GM12878 (cell line): Measurements from ENCODE around the gene PSMC3IP. TPM values are rescaled to one million over a fixed set of nuclear protein-coding genes. Genes with fewer than 3 reads are reported as not detected.

Source experiments
- polyA plus RNA-seq, 11 experiments: library from polyadenylated mRNA; depleted of rRNA in 4 of 11; unstranded in 6 of 11; stranded (reverse) in 5 of 11; fragments of >200 nt; fragmentation: Nextera tagmentation in 4 of 11; fragmentation: Illumina TruSeq in 1 of 11; extraction: Ambion mirVana in 4 of 11; extraction: Trizol in 1 of 11; gene quantifications; 1 replicate in 1 of 11; 2 replicates in 10 of 11; pipeline versions ENCODE4 v1.2.1 to v1.2.3, GENCODE V29; 2011 to 2016; ENCODE audit warnings: inconsistent platforms in 2 of 11, missing spikeins in 2 of 11, low read depth in 1 of 11
- total RNA-seq, 4 experiments: library from RNA; depleted of rRNA in 3 of 4; stranded (reverse); fragments of >200 nt in 3 of 4; fragmentation: Illumina TruSeq in 1 of 4; extraction: Trizol in 1 of 4; gene quantifications; 2 replicates each; pipeline versions ENCODE4 v1.2.1 to v1.2.3, GENCODE V29; 2013 to 2021

The PSMC3IP gene
- total and polyA plus RNA-seq, 10 of the 15 experiments (the other 5 are each of a cell fraction or from before 2014, with no cell fraction given), result 6.8 to 34.5 (median 17.7) TPM

Other genes starting within 250 kb of the PSMC3IP start
Only the 7 nearest of the 20 such genes appear.
- gene NAGLU, start 41.5 kb downstream of the PSMC3IP start, total RNA-seq (2014; rRNA removed), result 19.0 and 23.1 TPM in 2 replicates
- 8.2 and 8.5 TPM in 2 replicates for gene NAGLU, start 41.5 kb downstream of the PSMC3IP start, total RNA-seq (2014; rRNA removed; fragmentation: Illumina TruSeq; extraction: Trizol)
- 25.8 and 27.4 TPM in 2 replicates for gene NAGLU, start 41.5 kb downstream of the PSMC3IP start, total RNA-seq (2021)
- 4.6 and 9.3 TPM in 2 replicates for gene NAGLU, start 41.5 kb downstream of the PSMC3IP start, polyA plus RNA-seq (2011; rRNA removed)
- gene NAGLU, start 41.5 kb downstream of the PSMC3IP start, polyA plus RNA-seq (2014; fragmentation: Illumina TruSeq; extraction: Trizol), result 2.4 and 6.8 TPM in 2 replicates
- under 1 TPM; 0.23 to 0.69 TPM for gene NAGLU, start 41.5 kb downstream of the PSMC3IP start, polyA plus RNA-seq (2014; fragmentation: Nextera tagmentation; extraction: Ambion mirVana)
- gene NAGLU, start 41.5 kb downstream of the PSMC3IP start, polyA plus RNA-seq (2014; rRNA removed), result 27.5 and 34.8 TPM in 2 replicates
- 10 to 100 TPM in 1 of 2 experiments, 1 to 10 TPM in 1; 2.9 to 19.6 TPM for gene NAGLU, start 41.5 kb downstream of the PSMC3IP start, polyA plus RNA-seq (2016; fragmentation: Nextera tagmentation; extraction: Ambion mirVana)
- 0.44 and 1.1 TPM in 2 replicates for gene HSD17B1, start 24.8 kb downstream of the PSMC3IP start, total RNA-seq (2014; rRNA removed)
- gene HSD17B1, start 24.8 kb downstream of the PSMC3IP start, total RNA-seq (2014; rRNA removed; fragmentation: Illumina TruSeq; extraction: Trizol), result 0.14 and 0.36 TPM in 2 replicates
- gene HSD17B1, start 24.8 kb downstream of the PSMC3IP start, total RNA-seq (2021), result 0.61 and 0.67 TPM in 2 replicates
- 0.19 and 0.29 TPM in 2 replicates for gene HSD17B1, start 24.8 kb downstream of the PSMC3IP start, polyA plus RNA-seq (2011; rRNA removed)
- gene HSD17B1, start 24.8 kb downstream of the PSMC3IP start, polyA plus RNA-seq (2014; fragmentation: Illumina TruSeq; extraction: Trizol), result 0.06 and 0.15 TPM in 2 replicates
- gene HSD17B1, start 24.8 kb downstream of the PSMC3IP start, polyA plus RNA-seq (2014; fragmentation: Nextera tagmentation; extraction: Ambion mirVana), result under 1 TPM; 0.21 to 0.26 TPM
- gene HSD17B1, start 24.8 kb downstream of the PSMC3IP start, polyA plus RNA-seq (2014; rRNA removed), result 0.22 and 0.47 TPM in 2 replicates
- 1 to 10 TPM in 1 of 2 experiments, under 1 TPM in 1; 0.73 to 1.1 TPM for gene HSD17B1, start 24.8 kb downstream of the PSMC3IP start, polyA plus RNA-seq (2016; fragmentation: Nextera tagmentation; extraction: Ambion mirVana)
- 27.8 and 31.3 TPM in 2 replicates for gene COASY, start 15.6 kb downstream of the PSMC3IP start, total RNA-seq (2014; rRNA removed)
- gene COASY, start 15.6 kb downstream of the PSMC3IP start, total RNA-seq (2014; rRNA removed; fragmentation: Illumina TruSeq; extraction: Trizol), result 18.6 TPM in 2 replicates
- 81.9 and 88.5 TPM in 2 replicates for gene COASY, start 15.6 kb downstream of the PSMC3IP start, total RNA-seq (2021)
- gene COASY, start 15.6 kb downstream of the PSMC3IP start, polyA plus RNA-seq (2011; rRNA removed), result 19.9 and 33.1 TPM in 2 replicates
- 28.0 and 38.1 TPM in 2 replicates for gene COASY, start 15.6 kb downstream of the PSMC3IP start, polyA plus RNA-seq (2014; fragmentation: Illumina TruSeq; extraction: Trizol)
- gene COASY, start 15.6 kb downstream of the PSMC3IP start, polyA plus RNA-seq (2014; fragmentation: Nextera tagmentation; extraction: Ambion mirVana), result 10 to 100 TPM; 39.8 to 46.6 TPM
- 52.5 and 57.8 TPM in 2 replicates for gene COASY, start 15.6 kb downstream of the PSMC3IP start, polyA plus RNA-seq (2014; rRNA removed)
- 10 to 100 TPM; 88.1 to 93.9 TPM for gene COASY, start 15.6 kb downstream of the PSMC3IP start, polyA plus RNA-seq (2016; fragmentation: Nextera tagmentation; extraction: Ambion mirVana)
- 37.1 and 39.5 TPM in 2 replicates for gene MLX, start 10.6 kb downstream of the PSMC3IP start, total RNA-seq (2014; rRNA removed)
- gene MLX, start 10.6 kb downstream of the PSMC3IP start, total RNA-seq (2014; rRNA removed; fragmentation: Illumina TruSeq; extraction: Trizol), result 34.1 and 34.4 TPM in 2 replicates
- 38.3 and 41.5 TPM in 2 replicates for gene MLX, start 10.6 kb downstream of the PSMC3IP start, total RNA-seq (2021)
- gene MLX, start 10.6 kb downstream of the PSMC3IP start, polyA plus RNA-seq (2011; rRNA removed), result 41.2 and 48.9 TPM in 2 replicates
- gene MLX, start 10.6 kb downstream of the PSMC3IP start, polyA plus RNA-seq (2014; fragmentation: Illumina TruSeq; extraction: Trizol), result 59.2 and 61.1 TPM in 2 replicates
- gene MLX, start 10.6 kb downstream of the PSMC3IP start, polyA plus RNA-seq (2014; fragmentation: Nextera tagmentation; extraction: Ambion mirVana), result 10 to 100 TPM; 38.3 to 49.1 TPM
- gene MLX, start 10.6 kb downstream of the PSMC3IP start, polyA plus RNA-seq (2014; rRNA removed), result 65.0 and 66.1 TPM in 2 replicates
- 10 to 100 TPM; 40.6 to 47.4 TPM for gene MLX, start 10.6 kb downstream of the PSMC3IP start, polyA plus RNA-seq (2016; fragmentation: Nextera tagmentation; extraction: Ambion mirVana)
- 38.9 and 42.8 TPM in 2 replicates for gene RETREG3, start 31.6 kb upstream of the PSMC3IP start, total RNA-seq (2014; rRNA removed)
- gene RETREG3, start 31.6 kb upstream of the PSMC3IP start, total RNA-seq (2014; rRNA removed; fragmentation: Illumina TruSeq; extraction: Trizol), result 28.7 and 28.9 TPM in 2 replicates
- gene RETREG3, start 31.6 kb upstream of the PSMC3IP start, total RNA-seq (2021), result 47.6 and 50.3 TPM in 2 replicates
- gene RETREG3, start 31.6 kb upstream of the PSMC3IP start, polyA plus RNA-seq (2011; rRNA removed), result 34.9 and 50.6 TPM in 2 replicates
- gene RETREG3, start 31.6 kb upstream of the PSMC3IP start, polyA plus RNA-seq (2014; fragmentation: Illumina TruSeq; extraction: Trizol), result 20.5 and 23.3 TPM in 2 replicates
- gene RETREG3, start 31.6 kb upstream of the PSMC3IP start, polyA plus RNA-seq (2014; fragmentation: Nextera tagmentation; extraction: Ambion mirVana), result 1 to 10 TPM; 7.0 to 9.0 TPM
- 21.5 and 21.7 TPM in 2 replicates for gene RETREG3, start 31.6 kb upstream of the PSMC3IP start, polyA plus RNA-seq (2014; rRNA removed)
- gene RETREG3, start 31.6 kb upstream of the PSMC3IP start, polyA plus RNA-seq (2016; fragmentation: Nextera tagmentation; extraction: Ambion mirVana), result 10 to 100 TPM; 26.8 to 27.8 TPM
- 103 and 115 TPM in 2 replicates for gene TUBG1, start 32.0 kb upstream of the PSMC3IP start, total RNA-seq (2014; rRNA removed)
- gene TUBG1, start 32.0 kb upstream of the PSMC3IP start, total RNA-seq (2014; rRNA removed; fragmentation: Illumina TruSeq; extraction: Trizol), result 58.3 and 69.9 TPM in 2 replicates
- gene TUBG1, start 32.0 kb upstream of the PSMC3IP start, total RNA-seq (2021), result 120 and 126 TPM in 2 replicates
- gene TUBG1, start 32.0 kb upstream of the PSMC3IP start, polyA plus RNA-seq (2011; rRNA removed), result 25.8 and 43.3 TPM in 2 replicates
- 66.1 and 121 TPM in 2 replicates for gene TUBG1, start 32.0 kb upstream of the PSMC3IP start, polyA plus RNA-seq (2014; fragmentation: Illumina TruSeq; extraction: Trizol)
- 10 to 100 TPM; 40.0 to 40.3 TPM for gene TUBG1, start 32.0 kb upstream of the PSMC3IP start, polyA plus RNA-seq (2014; fragmentation: Nextera tagmentation; extraction: Ambion mirVana)
- gene TUBG1, start 32.0 kb upstream of the PSMC3IP start, polyA plus RNA-seq (2014; rRNA removed), result 100.0 and 110 TPM in 2 replicates
- gene TUBG1, start 32.0 kb upstream of the PSMC3IP start, polyA plus RNA-seq (2016; fragmentation: Nextera tagmentation; extraction: Ambion mirVana), result 100 to 1,000 TPM; 216 to 256 TPM
- gene TUBG2, start 81.6 kb upstream of the PSMC3IP start, total RNA-seq (2014; rRNA removed), result 6.0 and 6.8 TPM in 2 replicates
- gene TUBG2, start 81.6 kb upstream of the PSMC3IP start, total RNA-seq (2014; rRNA removed; fragmentation: Illumina TruSeq; extraction: Trizol), result 3.8 and 4.7 TPM in 2 replicates
- gene TUBG2, start 81.6 kb upstream of the PSMC3IP start, total RNA-seq (2021), result 7.7 and 9.1 TPM in 2 replicates
- gene TUBG2, start 81.6 kb upstream of the PSMC3IP start, polyA plus RNA-seq (2011; rRNA removed), result 12.4 and 14.4 TPM in 2 replicates
- 5.8 and 8.8 TPM in 2 replicates for gene TUBG2, start 81.6 kb upstream of the PSMC3IP start, polyA plus RNA-seq (2014; fragmentation: Illumina TruSeq; extraction: Trizol)
- gene TUBG2, start 81.6 kb upstream of the PSMC3IP start, polyA plus RNA-seq (2014; fragmentation: Nextera tagmentation; extraction: Ambion mirVana), result 1 to 10 TPM; 1.2 to 1.8 TPM
- gene TUBG2, start 81.6 kb upstream of the PSMC3IP start, polyA plus RNA-seq (2014; rRNA removed), result 11.3 and 12.5 TPM in 2 replicates
- gene TUBG2, start 81.6 kb upstream of the PSMC3IP start, polyA plus RNA-seq (2016; fragmentation: Nextera tagmentation; extraction: Ambion mirVana), result 10 to 100 TPM; 11.3 to 11.9 TPM